HL-60/S4 (cell line): ENCODE results near the gene COL26A1.
"Not testable (repeated sequence)": the region's sequence is repeated elsewhere in the genome, so short reads cannot be mapped to it uniquely, and the experiment has no call there.

ENCODE experiments used
- in situ Hi-C: fragments of 300-500 bp; cut with MboI; formaldehyde crosslinking; loops from 2 replicates; pipeline ENCODE4 v1.14.3; 2022; ENCODE audit warnings: low sequenced_read_pairs

Gene COL26A1

GRCh38 chr7:101589976-101590662 is 227.4 kb downstream of the COL26A1 start:
- in situ Hi-C loops = no loop called here

- in situ Hi-C loops = no loop called here
Measured at GRCh38 chr7:101590663-101591435, 228.2 kb downstream of the COL26A1 start.

- in situ Hi-C loops = no loop called here
Measured at GRCh38 chr7:101591504-101591903, 228.8 kb downstream of the COL26A1 start.

- in situ Hi-C loops = no loop called here
Measured at GRCh38 chr7:101593556-101593955, 230.9 kb downstream of the COL26A1 start.

GRCh38 chr7:101594790-101595189 is 232.1 kb downstream of the COL26A1 start:
- in situ Hi-C loops = no loop called here

GRCh38 chr7:101595246-101595645 is 232.6 kb downstream of the COL26A1 start:
- in situ Hi-C loops = no loop called here

- in situ Hi-C loops = no loop called here
Measured at GRCh38 chr7:101595766-101596537, 233.3 kb downstream of the COL26A1 start.

GRCh38 chr7:101596898-101597297 is 234.2 kb downstream of the COL26A1 start:
- in situ Hi-C loops = no loop called here

- in situ Hi-C loops = no loop called here
Measured at GRCh38 chr7:101597941-101598340, 235.3 kb downstream of the COL26A1 start.

- in situ Hi-C loops = no loop called here
Measured at GRCh38 chr7:101598422-101598985, 235.8 kb downstream of the COL26A1 start.

- in situ Hi-C loops = no loop called here
Measured at GRCh38 chr7:101598986-101599771, 236.5 kb downstream of the COL26A1 start.

GRCh38 chr7:101599787-101600186 is 237.1 kb downstream of the COL26A1 start:
- in situ Hi-C loops = no loop called here

GRCh38 chr7:101602082-101602481 is 239.4 kb downstream of the COL26A1 start:
- in situ Hi-C loops = no loop called here

- in situ Hi-C loops = no loop called here
Measured at GRCh38 chr7:101602484-101603241, 240.0 kb downstream of the COL26A1 start.

- in situ Hi-C loops = no loop called here
Measured at GRCh38 chr7:101604331-101604933, 241.8 kb downstream of the COL26A1 start.

GRCh38 chr7:101604934-101605332 is 242.3 kb downstream of the COL26A1 start:
- in situ Hi-C loops = not testable (repeated sequence)

- in situ Hi-C loops = no loop called here
Measured at GRCh38 chr7:101605611-101606497, 243.2 kb downstream of the COL26A1 start.

GRCh38 chr7:101606498-101606923 is 243.8 kb downstream of the COL26A1 start:
- in situ Hi-C loops = no loop called here
